ENCODE results near the gene MDFI.

MDFI gene

DNA sequence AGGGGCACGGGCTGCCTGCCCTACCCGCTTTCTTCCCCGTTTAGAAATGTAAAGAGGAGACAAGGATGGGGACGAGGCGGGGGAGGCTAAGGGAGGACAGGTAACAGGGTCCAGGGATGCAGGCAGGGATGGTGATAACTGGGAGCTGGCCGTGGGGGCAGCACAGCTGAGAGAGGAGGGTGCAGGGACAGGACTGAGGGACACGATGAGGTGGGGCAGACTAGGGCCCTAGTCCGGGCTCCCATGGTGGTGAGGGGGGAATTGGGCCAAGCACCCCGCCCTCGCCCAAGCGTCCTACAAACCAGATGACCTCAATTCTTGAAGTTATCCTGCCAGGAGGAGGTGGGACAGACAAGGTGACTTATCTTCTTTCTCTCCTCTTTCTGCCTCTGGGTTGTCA lies 44.4 kb upstream of the MDFI start:
- DNase-seq (ENCODE audit: low read depth, low spot score), result no peak
- TF ChIP-seq SUZ12 (IDR thresholded peaks at IDR 0.05; ENCODE audit: extremely low read depth, insufficient read depth, insufficient read length) (no peak), YY1 (IDR thresholded peaks at IDR 0.05; ENCODE audit: insufficient read depth, insufficient read length) (no peak), ZNF274 (IDR thresholded peaks at IDR 0.05; ENCODE audit: low read depth, low read length) (no peak)
- H3K9ac ChIP-seq (ENCODE audit: insufficient read length, low read depth), result no peak overlapping the region
- H3K36me3 ChIP-seq (ENCODE audit: insufficient read depth, insufficient read length, low read length), result peaks cover 20% of the 10 kb centered on the region
- no peak overlapping the region for H3K4me3 ChIP-seq (ENCODE audit: insufficient read length, low read depth)
- H3K27me3 ChIP-seq (ENCODE audit: insufficient read depth, insufficient read length), result peaks cover 25% of the 10 kb centered on the region
- no peaks in the 10 kb centered on the region for H3K9me3 ChIP-seq (ENCODE audit: insufficient read depth, low read length)
- H3K4me1 ChIP-seq (ENCODE audit: insufficient read depth, insufficient read length), result peaks cover 12% of the 10 kb centered on the region

DNA sequence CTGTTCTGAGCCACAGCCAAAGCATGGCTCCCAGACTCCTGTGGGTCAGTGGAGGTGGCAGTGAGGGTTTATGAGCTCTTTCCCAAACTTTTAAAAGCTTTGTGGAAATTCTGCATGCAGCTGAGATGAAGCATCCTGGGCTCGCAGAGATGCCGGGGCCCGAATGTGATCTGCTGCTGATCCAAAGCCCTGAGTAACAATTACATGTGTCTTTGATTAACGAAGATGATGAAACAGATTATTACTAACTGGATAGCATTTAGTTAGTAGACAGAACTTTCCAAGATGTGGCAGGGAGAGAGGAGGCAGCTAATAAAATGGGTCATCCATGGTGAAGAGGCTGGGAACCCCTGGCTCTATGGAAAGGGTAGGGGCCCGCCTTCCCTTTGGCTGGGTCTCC lies 43.9 kb upstream of the MDFI start:
- TF ChIP-seq ZNF274 (IDR thresholded peaks at IDR 0.05; ENCODE audit: low read depth, low read length), result no peak
- no peak for TF ChIP-seq SUZ12 (IDR thresholded peaks at IDR 0.05; ENCODE audit: extremely low read depth, insufficient read depth, insufficient read length)
- no peak for TF ChIP-seq YY1 (IDR thresholded peaks at IDR 0.05; ENCODE audit: insufficient read depth, insufficient read length)
- Histone ChIP-seq H3K4me3 (ENCODE audit: insufficient read length, low read depth) (no peak overlapping the region), H3K9me3 (ENCODE audit: insufficient read depth, low read length) (no peaks in the 10 kb centered on the region), H3K9ac (ENCODE audit: insufficient read length, low read depth) (no peak overlapping the region), H3K27me3 (ENCODE audit: insufficient read depth, insufficient read length) (peaks cover 22% of the 10 kb centered on the region), H3K36me3 (ENCODE audit: insufficient read depth, insufficient read length, low read length) (peaks cover 18% of the 10 kb centered on the region), H3K4me1 (ENCODE audit: insufficient read depth, insufficient read length) (peaks cover 12% of the 10 kb centered on the region)
- no peak for DNase-seq (ENCODE audit: low read depth, low spot score)

DNA sequence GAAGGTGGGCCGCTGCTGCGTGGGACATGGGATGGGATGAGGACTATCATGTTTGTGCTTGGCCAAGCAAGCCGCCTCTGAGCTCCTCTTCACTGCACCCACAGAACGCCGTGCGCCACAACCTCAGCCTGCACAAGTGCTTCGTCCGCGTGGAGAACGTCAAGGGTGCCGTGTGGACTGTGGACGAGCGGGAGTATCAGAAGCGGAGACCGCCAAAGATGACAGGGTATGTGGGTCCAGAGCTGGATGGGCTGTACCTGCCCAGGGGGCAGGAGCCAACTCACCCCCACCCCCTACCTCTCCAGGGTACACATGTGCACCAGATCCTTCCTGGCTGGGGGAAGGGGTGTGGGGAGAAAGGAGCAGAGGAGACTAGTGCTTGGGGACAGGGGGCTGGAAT lies 43.5 kb upstream of the MDFI start:
- Histone ChIP-seq H3K27me3 (ENCODE audit: insufficient read depth, insufficient read length) (peaks cover 22% of the 10 kb centered on the region), H3K4me3 (ENCODE audit: insufficient read length, low read depth) (no peak overlapping the region), H3K4me1 (ENCODE audit: insufficient read depth, insufficient read length) (peaks cover 12% of the 10 kb centered on the region), H3K36me3 (ENCODE audit: insufficient read depth, insufficient read length, low read length) (peaks cover 18% of the 10 kb centered on the region), H3K9me3 (ENCODE audit: insufficient read depth, low read length) (no peaks in the 10 kb centered on the region), H3K9ac (ENCODE audit: insufficient read length, low read depth) (no peak overlapping the region)
- no peak for DNase-seq (ENCODE audit: low read depth, low spot score)
- TF ChIP-seq SUZ12 (IDR thresholded peaks at IDR 0.05; ENCODE audit: extremely low read depth, insufficient read depth, insufficient read length), result no peak
- TF ChIP-seq YY1 (IDR thresholded peaks at IDR 0.05; ENCODE audit: insufficient read depth, insufficient read length), result no peak
- TF ChIP-seq ZNF274 (IDR thresholded peaks at IDR 0.05; ENCODE audit: low read depth, low read length), result no peak

DNA sequence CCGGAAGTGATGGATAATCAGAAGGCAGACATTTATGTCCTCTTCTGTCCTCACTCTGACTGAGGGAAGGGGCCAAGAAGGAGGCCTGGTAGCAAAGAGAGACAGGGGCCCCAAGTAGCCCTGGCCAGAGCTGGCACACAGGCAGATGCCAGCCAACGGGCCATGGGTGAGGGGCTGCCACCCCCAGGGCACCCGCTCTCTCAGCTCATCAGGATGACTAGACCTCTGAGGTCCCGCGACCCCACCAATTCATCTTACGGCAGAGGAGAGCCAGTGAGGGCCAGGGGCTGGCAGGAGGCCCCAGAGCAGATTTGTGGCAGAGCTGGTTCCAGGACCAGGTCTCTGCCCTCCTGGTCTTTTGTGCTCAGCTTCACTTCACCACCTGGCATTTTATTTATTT lies 43.1 kb upstream of the MDFI start:
- no peak for DNase-seq (ENCODE audit: low read depth, low spot score)
- no peak overlapping the region for H3K4me3 ChIP-seq (ENCODE audit: insufficient read length, low read depth)
- no peaks in the 10 kb centered on the region for H3K9me3 ChIP-seq (ENCODE audit: insufficient read depth, low read length)
- no peak overlapping the region for H3K9ac ChIP-seq (ENCODE audit: insufficient read length, low read depth)
- TF ChIP-seq YY1 (IDR thresholded peaks at IDR 0.05; ENCODE audit: insufficient read depth, insufficient read length) (no peak), ZNF274 (IDR thresholded peaks at IDR 0.05; ENCODE audit: low read depth, low read length) (no peak), SUZ12 (IDR thresholded peaks at IDR 0.05; ENCODE audit: extremely low read depth, insufficient read depth, insufficient read length) (no peak)
- H3K36me3 ChIP-seq (ENCODE audit: insufficient read depth, insufficient read length, low read length), result peaks cover 15% of the 10 kb centered on the region
- peaks cover 21% of the 10 kb centered on the region for H3K27me3 ChIP-seq (ENCODE audit: insufficient read depth, insufficient read length)
- H3K4me1 ChIP-seq (ENCODE audit: insufficient read depth, insufficient read length), result peaks cover 12% of the 10 kb centered on the region

DNA sequence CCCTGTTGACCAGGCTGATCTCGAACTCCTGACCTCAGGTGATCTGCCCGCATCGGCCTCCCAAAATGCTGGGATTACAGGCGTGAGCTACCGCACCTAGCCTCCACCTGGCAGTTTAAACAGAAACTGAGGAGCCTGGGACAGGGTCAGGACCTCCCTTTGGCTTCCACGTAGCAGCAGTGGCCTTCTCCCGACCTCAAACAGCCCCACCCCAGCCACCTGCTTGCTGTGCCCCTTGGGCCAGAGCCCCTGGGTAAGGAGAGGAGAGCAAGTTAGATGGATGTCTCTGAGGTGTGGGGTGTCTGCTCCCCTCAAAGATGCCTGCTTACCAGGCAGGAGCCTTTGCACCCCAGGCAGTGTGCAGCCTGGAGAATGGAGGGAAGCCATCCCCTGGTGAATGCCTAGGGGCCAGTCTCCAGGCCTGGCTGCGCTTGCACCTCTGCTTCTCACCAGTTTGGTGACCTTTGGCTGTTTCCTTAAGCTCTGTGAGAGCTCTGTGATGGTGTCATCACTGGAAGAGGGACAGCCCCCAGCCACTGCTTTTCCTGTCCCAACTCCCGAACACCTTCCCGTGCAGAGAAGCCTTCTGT lies 42.1 kb upstream of the MDFI start:
- no peak overlapping the region for H3K4me3 ChIP-seq (ENCODE audit: insufficient read length, low read depth)
- H3K9me3 ChIP-seq (ENCODE audit: insufficient read depth, low read length), result no peaks in the 10 kb centered on the region
- H3K27me3 ChIP-seq (ENCODE audit: insufficient read depth, insufficient read length), result peaks cover 11% of the 10 kb centered on the region
- H3K4me1 ChIP-seq (ENCODE audit: insufficient read depth, insufficient read length), result peaks cover 12% of the 10 kb centered on the region
- H3K36me3 ChIP-seq (ENCODE audit: insufficient read depth, insufficient read length, low read length), result peaks cover 12% of the 10 kb centered on the region
- DNase-seq (ENCODE audit: low read depth, low spot score), result no peak
- TF ChIP-seq ZNF274 (IDR thresholded peaks at IDR 0.05; ENCODE audit: low read depth, low read length), result no peak
- no peak for TF ChIP-seq YY1 (IDR thresholded peaks at IDR 0.05; ENCODE audit: insufficient read depth, insufficient read length)
- no peak for TF ChIP-seq SUZ12 (IDR thresholded peaks at IDR 0.05; ENCODE audit: extremely low read depth, insufficient read depth, insufficient read length)
- H3K9ac ChIP-seq (ENCODE audit: insufficient read length, low read depth), result no peak overlapping the region

DNA sequence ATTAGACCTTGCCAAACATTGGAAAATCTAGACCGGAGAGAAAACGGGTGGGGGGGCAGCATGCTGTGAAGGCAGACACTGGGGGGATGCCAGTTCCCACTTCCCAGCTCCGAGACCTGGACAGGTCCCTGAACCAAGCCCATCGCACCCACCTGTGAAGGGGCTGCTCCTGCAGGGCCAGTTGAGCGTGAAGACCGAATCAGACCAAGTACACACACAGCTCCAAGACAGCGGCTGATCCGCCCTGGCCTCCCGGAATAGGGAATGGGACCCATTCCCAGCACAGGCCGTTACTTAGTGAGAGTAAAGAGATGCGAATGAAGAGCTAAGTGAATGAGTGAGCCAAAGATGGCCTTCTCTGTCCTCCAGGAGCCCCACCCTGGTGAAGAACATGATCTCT lies 41.5 kb upstream of the MDFI start:
- H3K9me3 ChIP-seq (ENCODE audit: insufficient read depth, low read length), result no peaks in the 10 kb centered on the region
- H3K36me3 ChIP-seq (ENCODE audit: insufficient read depth, insufficient read length, low read length), result peaks cover 7% of the 10 kb centered on the region
- peaks cover 6% of the 10 kb centered on the region for H3K27me3 ChIP-seq (ENCODE audit: insufficient read depth, insufficient read length)
- TF ChIP-seq SUZ12 (IDR thresholded peaks at IDR 0.05; ENCODE audit: extremely low read depth, insufficient read depth, insufficient read length) (no peak), YY1 (IDR thresholded peaks at IDR 0.05; ENCODE audit: insufficient read depth, insufficient read length) (no peak), ZNF274 (IDR thresholded peaks at IDR 0.05; ENCODE audit: low read depth, low read length) (no peak)
- H3K4me1 ChIP-seq (ENCODE audit: insufficient read depth, insufficient read length), result peaks cover 12% of the 10 kb centered on the region
- no peak for DNase-seq (ENCODE audit: low read depth, low spot score)
- no peak overlapping the region for H3K9ac ChIP-seq (ENCODE audit: insufficient read length, low read depth)
- H3K4me3 ChIP-seq (ENCODE audit: insufficient read length, low read depth), result no peak overlapping the region

DNA sequence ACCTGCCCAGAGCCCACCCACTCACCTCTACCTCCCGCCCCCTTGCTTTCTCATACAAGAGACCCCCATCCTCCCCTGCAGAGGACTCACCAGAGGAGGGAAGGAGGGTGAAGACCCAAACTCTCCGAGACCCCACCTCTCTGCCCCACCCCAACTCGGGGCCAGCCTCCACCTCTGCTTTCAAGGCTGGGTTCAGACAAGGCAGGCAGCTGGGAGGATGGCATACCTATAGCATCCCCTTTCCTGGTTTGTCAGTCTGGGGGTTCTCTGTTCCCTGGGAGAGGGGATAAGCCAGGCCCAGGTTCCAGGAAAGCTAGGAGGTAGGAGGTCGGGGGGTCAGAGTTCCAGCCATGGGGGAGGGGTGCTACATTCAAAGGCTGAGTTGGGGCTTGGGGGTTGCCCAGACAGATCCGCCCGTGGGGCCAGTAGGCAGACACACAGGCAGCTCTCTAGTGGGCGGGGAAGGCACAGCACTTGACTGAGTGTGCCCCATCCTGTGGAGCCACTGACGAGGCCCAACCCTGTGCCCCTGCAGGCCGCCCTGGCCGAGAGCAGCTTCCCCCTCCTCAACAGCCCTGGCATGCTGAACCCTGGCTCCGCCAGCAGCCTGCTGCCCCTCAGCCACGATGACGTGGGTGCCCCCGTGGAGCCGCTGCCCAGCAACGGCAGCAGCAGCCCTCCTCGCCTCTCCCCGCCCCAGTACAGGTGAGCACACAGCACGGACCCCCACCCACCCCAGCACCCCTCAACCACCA lies 40.8 kb upstream of the MDFI start:
- Histone ChIP-seq H3K36me3 (ENCODE audit: insufficient read depth, insufficient read length, low read length) (peaks cover 7% of the 10 kb centered on the region), H3K9ac (ENCODE audit: insufficient read length, low read depth) (no peak overlapping the region), H3K4me3 (ENCODE audit: insufficient read length, low read depth) (no peak overlapping the region), H3K27me3 (ENCODE audit: insufficient read depth, insufficient read length) (peaks cover 6% of the 10 kb centered on the region), H3K9me3 (ENCODE audit: insufficient read depth, low read length) (no peaks in the 10 kb centered on the region), H3K4me1 (ENCODE audit: insufficient read depth, insufficient read length) (peaks cover 12% of the 10 kb centered on the region)
- no peak for DNase-seq (ENCODE audit: low read depth, low spot score)
- no peak for TF ChIP-seq SUZ12 (IDR thresholded peaks at IDR 0.05; ENCODE audit: extremely low read depth, insufficient read depth, insufficient read length)
- TF ChIP-seq YY1 (IDR thresholded peaks at IDR 0.05; ENCODE audit: insufficient read depth, insufficient read length), result no peak

All from NT2/D1 (cell line).